ENCODE results near the gene ULK2.

The ULK2 gene

GRCh38 chr17:19726631-19727376 is 140.9 kb downstream of the ULK2 start:
- Histone ChIP-seq H3K27me3 (ENCODE audit: insufficient read depth, insufficient read length) (no peaks in the 10 kb centered on the region), H3K36me3 (ENCODE audit: insufficient read depth, insufficient read length, low read length) (no peaks in the 10 kb centered on the region), H3K9me3 (ENCODE audit: insufficient read depth, low read length) (no peaks in the 10 kb centered on the region), H3K9ac (ENCODE audit: insufficient read length, low read depth) (no peak overlapping the region), H3K4me1 (ENCODE audit: insufficient read depth, insufficient read length) (no peaks in the 10 kb centered on the region), H3K4me3 (ENCODE audit: insufficient read length, low read depth) (no peak overlapping the region)
- TF ChIP-seq YY1 (IDR thresholded peaks at IDR 0.05; ENCODE audit: insufficient read depth, insufficient read length) = no peak
- TF ChIP-seq ZNF274 (IDR thresholded peaks at IDR 0.05; ENCODE audit: low read depth, low read length) = no peak
- no peak for TF ChIP-seq SUZ12 (IDR thresholded peaks at IDR 0.05; ENCODE audit: extremely low read depth, insufficient read depth, insufficient read length)
- no peak for DNase-seq (ENCODE audit: low read depth, low spot score)

GRCh38 chr17:19725486-19725885 is 142.2 kb downstream of the ULK2 start:
- Histone ChIP-seq H3K9me3 (ENCODE audit: insufficient read depth, low read length) (no peaks in the 10 kb centered on the region), H3K4me1 (ENCODE audit: insufficient read depth, insufficient read length) (no peaks in the 10 kb centered on the region), H3K9ac (ENCODE audit: insufficient read length, low read depth) (no peak overlapping the region), H3K27me3 (ENCODE audit: insufficient read depth, insufficient read length) (no peaks in the 10 kb centered on the region), H3K4me3 (ENCODE audit: insufficient read length, low read depth) (no peak overlapping the region), H3K36me3 (ENCODE audit: insufficient read depth, insufficient read length, low read length) (no peaks in the 10 kb centered on the region)
- DNase-seq (ENCODE audit: low read depth, low spot score) = no peak
- TF ChIP-seq YY1 (IDR thresholded peaks at IDR 0.05; ENCODE audit: insufficient read depth, insufficient read length) (no peak), ZNF274 (IDR thresholded peaks at IDR 0.05; ENCODE audit: low read depth, low read length) (no peak), SUZ12 (IDR thresholded peaks at IDR 0.05; ENCODE audit: extremely low read depth, insufficient read depth, insufficient read length) (no peak)

DNA sequence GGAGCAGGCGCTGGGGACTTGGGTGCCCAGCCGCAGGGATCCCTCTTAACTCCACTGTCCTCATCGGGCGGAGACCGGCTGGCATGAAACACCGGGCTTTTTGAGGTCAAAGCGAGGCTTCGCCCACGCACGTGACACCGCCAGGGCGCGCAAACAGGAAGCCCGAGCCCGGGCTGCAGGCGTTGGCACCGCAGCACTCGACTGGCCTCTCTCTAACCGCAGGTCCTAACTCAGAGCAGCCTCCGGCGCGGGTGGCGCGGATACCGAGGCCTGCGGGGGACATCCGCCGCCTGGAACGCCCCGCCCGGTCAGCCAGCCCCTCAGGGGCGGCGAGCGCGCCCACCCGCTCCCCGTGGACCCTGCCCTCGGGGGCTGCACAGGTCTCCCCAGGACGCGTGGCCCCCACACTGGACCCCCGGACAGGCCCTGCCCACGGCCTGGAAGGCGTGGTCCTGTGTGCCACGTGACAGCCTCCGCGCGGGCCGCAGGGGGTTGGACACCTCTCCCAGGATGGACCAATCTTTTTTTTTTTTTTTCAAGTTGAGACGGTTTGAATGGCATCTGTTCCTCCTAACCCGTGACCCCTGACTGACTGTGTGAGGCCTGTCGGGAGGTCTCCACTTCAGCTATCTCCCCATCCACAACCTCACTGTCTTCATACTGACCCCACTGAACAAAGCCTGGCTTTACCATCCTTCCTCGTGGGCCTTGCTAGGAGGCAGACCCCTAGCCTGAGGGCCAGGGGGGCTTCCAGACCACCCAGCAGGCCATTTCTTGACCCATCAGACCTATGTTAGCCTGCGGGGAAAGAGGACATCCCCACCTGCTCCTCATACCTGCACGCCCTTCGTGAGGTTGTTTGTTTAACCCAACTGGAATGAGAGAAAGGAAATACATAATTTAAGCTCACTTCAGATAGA is 143.0 kb downstream of the ULK2 start:
- no peak for TF ChIP-seq YY1 (IDR thresholded peaks at IDR 0.05; ENCODE audit: insufficient read depth, insufficient read length)
- TF ChIP-seq ZNF274 (IDR thresholded peaks at IDR 0.05; ENCODE audit: low read depth, low read length) = no peak
- TF ChIP-seq SUZ12 (IDR thresholded peaks at IDR 0.05; ENCODE audit: extremely low read depth, insufficient read depth, insufficient read length) = no peak
- DNase-seq (ENCODE audit: low read depth, low spot score) = no peak
- H3K4me1 ChIP-seq (ENCODE audit: insufficient read depth, insufficient read length) = no peaks in the 10 kb centered on the region
- no peaks in the 10 kb centered on the region for H3K36me3 ChIP-seq (ENCODE audit: insufficient read depth, insufficient read length, low read length)
- no peaks in the 10 kb centered on the region for H3K27me3 ChIP-seq (ENCODE audit: insufficient read depth, insufficient read length)
- no peaks in the 10 kb centered on the region for H3K9me3 ChIP-seq (ENCODE audit: insufficient read depth, low read length)
- no peak overlapping the region for H3K4me3 ChIP-seq (ENCODE audit: insufficient read length, low read depth)
- no peak overlapping the region for H3K9ac ChIP-seq (ENCODE audit: insufficient read length, low read depth)

GRCh38 chr17:19723964-19724363 is 143.8 kb downstream of the ULK2 start:
- H3K4me1 ChIP-seq (ENCODE audit: insufficient read depth, insufficient read length) = no peaks in the 10 kb centered on the region
- H3K9ac ChIP-seq (ENCODE audit: insufficient read length, low read depth) = no peak overlapping the region
- TF ChIP-seq ZNF274 (IDR thresholded peaks at IDR 0.05; ENCODE audit: low read depth, low read length) (no peak), SUZ12 (IDR thresholded peaks at IDR 0.05; ENCODE audit: extremely low read depth, insufficient read depth, insufficient read length) (no peak), YY1 (IDR thresholded peaks at IDR 0.05; ENCODE audit: insufficient read depth, insufficient read length) (no peak)
- no peaks in the 10 kb centered on the region for H3K36me3 ChIP-seq (ENCODE audit: insufficient read depth, insufficient read length, low read length)
- no peak for DNase-seq (ENCODE audit: low read depth, low spot score)
- H3K27me3 ChIP-seq (ENCODE audit: insufficient read depth, insufficient read length) = no peaks in the 10 kb centered on the region
- no peak overlapping the region for H3K4me3 ChIP-seq (ENCODE audit: insufficient read length, low read depth)
- H3K9me3 ChIP-seq (ENCODE audit: insufficient read depth, low read length) = no peaks in the 10 kb centered on the region
